A673 (cell line): ENCODE results near the gene SOX21. TPM values are rescaled to one million over a fixed set of nuclear protein-coding genes. Genes with fewer than 3 reads are reported as not detected.

ENCODE experiments used
- BruUV-seq: library from RNA; stranded (reverse); fragments of 400-500 nt; replicated peaks from 2 replicates; lab custom pipeline; 2021; lab: Mats Ljungman, UMichigan
- CTCF ChIA-PET: fragments of 300-600 bp; sonication (Branson Sonifier 250); formaldehyde crosslinking; loops from one replicate; lab custom pipeline; 2022; ENCODE audit warnings: antibody characterized with exemption; lab: Charles Lee
- POLR2A ChIA-PET: fragments of 300-600 bp; sonication (Branson Sonifier 250); formaldehyde crosslinking; loops from one replicate; lab custom pipeline; 2022; ENCODE audit warnings: antibody characterized with exemption; ENCODE audit not compliant: low non-redundant PET; lab: Charles Lee
- DNase-seq: peaks from one replicate; pipeline ENCODE4 v3.0.0-alpha.2; 2015; ENCODE audit warnings: low spot score
- H3K27ac ChIP-seq: fragments of 200-600 bp; sonication (generic); 2 replicates; pipeline ENCODE4 v1.5.1; 2016; ENCODE audit warnings: mixed run types, low read depth, mild to moderate bottlenecking, mixed read lengths, antibody characterized with exemption, low read length; ENCODE audit not compliant: poor library complexity, severe bottlenecking
- H3K27me3 ChIP-seq: fragments of 200-600 bp; sonication (generic); replicated peaks from 2 replicates; pipeline ENCODE4 v1.6.1; 2017; ENCODE audit warnings: mixed run types, low read depth, mild to moderate bottlenecking, mixed read lengths, antibody characterized with exemption, low read length; ENCODE audit not compliant: insufficient read depth, poor library complexity
- H3K36me3 ChIP-seq: fragments of 200-600 bp; sonication (generic); 2 replicates; pipeline ENCODE4 v1.6.1; 2016; ENCODE audit warnings: mixed run types, mild to moderate bottlenecking, mixed read lengths, antibody characterized with exemption, low read length; ENCODE audit not compliant: insufficient read depth, poor library complexity, severe bottlenecking
- H3K4me1 ChIP-seq: fragments of 200-600 bp; sonication (generic); 2 replicates; pipeline ENCODE4 v1.6.1; 2017; ENCODE audit warnings: mixed run types, mild to moderate bottlenecking, mixed read lengths, antibody characterized with exemption, low read length; ENCODE audit not compliant: insufficient read depth, poor library complexity, severe bottlenecking
- H3K4me3 ChIP-seq: fragments of 200-600 bp; sonication (generic); 2 replicates; pipeline ENCODE4 v1.5.1; 2016; ENCODE audit warnings: low read depth, mixed run types, mild to moderate bottlenecking, mixed read lengths, low read length; ENCODE audit not compliant: poor library complexity, severe bottlenecking
- H3K9me3 ChIP-seq: fragments of 200-600 bp; sonication (generic); 2 replicates; pipeline ENCODE4 v1.6.1; 2016; ENCODE audit warnings: mixed run types, low read depth, mild to moderate bottlenecking, mixed read lengths, antibody characterized with exemption, low read length; ENCODE audit not compliant: poor library complexity, severe bottlenecking
- CTCF ChIP-seq: fragments of 300-800, 200-600 bp; sonication (generic); conservative IDR thresholded peaks from 2 replicates; pipeline ENCODE4 v1.5.1; 2017; ENCODE audit warnings: low read depth, mild to moderate bottlenecking, antibody characterized with exemption, low read length, moderate library complexity, mixed read lengths
- EZH2 ChIP-seq: fragments of 200-600 bp; sonication (generic); IDR thresholded peaks from 2 replicates; pipeline ENCODE4 v1.6.1; 2017; ENCODE audit warnings: borderline replicate concordance, low read depth, mild to moderate bottlenecking, mixed read lengths, antibody characterized with exemption, low read length; ENCODE audit not compliant: poor library complexity, severe bottlenecking
- intact Hi-C: fragments of 100-400 bp; cut with micrococcal nuclease; formaldehyde crosslinking; loops from one replicate; pipeline ENCODE4 v1.10.0; 2022; ENCODE audit not compliant: unreplicated experiment
- total RNA-seq: library from RNA; stranded (reverse); gene quantifications from 2 replicates; pipeline ENCODE4 v1.2.3, GENCODE V29; 2021

Gene SOX21
- total RNA-seq, 1 experiment from 2014 or later = not detected

DNA sequence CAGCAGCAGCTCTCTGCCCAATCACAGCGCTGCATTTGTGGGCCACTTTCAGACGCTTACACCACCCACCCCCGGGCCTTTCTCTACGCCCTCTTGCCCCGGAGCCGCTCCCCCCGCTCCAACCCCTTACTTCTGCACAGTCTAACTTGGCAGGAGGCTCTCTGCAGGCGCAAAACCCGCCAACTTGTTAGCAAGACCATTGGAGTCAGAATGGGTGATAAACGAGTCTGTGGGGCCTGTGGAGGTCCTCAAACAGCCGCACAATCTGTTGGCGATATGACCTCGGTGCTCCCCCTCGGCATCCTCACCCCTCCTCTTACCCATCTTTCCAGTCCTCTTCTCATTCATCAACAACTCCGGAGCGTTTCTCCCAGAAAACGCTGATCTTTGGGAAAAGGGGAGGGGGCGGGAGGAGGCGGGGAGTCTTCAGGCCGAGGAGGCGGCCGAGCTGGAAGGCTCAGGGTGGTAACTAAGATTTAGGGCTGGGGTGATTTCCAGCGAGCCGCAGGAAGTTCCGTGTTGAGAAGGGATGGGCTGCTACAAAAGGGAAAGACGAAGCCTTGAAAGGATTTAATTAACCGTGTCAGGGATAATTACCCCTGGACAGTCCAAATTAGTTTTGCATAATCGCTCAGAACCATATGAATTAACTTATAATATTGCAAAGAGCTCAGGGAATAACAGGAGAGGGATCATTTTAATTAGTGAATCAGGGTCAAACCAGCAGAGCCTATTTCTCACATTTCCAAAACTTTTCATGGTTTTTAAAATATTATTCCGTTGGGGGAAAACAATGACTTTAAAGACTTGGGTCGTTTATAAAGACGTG, 4.1 kb downstream of the SOX21 start:
- Histone ChIP-seq H3K27ac (no peak overlapping the region), H3K4me1 (peaks cover 12% of the 10 kb centered on the region), H3K27me3 (peaks cover 97% of the 10 kb centered on the region), H3K36me3 (no peaks in the 10 kb centered on the region), H3K4me3 (no peak overlapping the region), H3K9me3 (no peaks in the 10 kb centered on the region)
- no TSS peak for BruUV-seq
- ChIA-PET POLR2A (no interaction called here), CTCF (no interaction called here)
- TF ChIP-seq CTCF (no peak), EZH2 (peak; percentile 34)
- intact Hi-C loops = no loop called here
- peak; percentile 37 for DNase-seq

DNA sequence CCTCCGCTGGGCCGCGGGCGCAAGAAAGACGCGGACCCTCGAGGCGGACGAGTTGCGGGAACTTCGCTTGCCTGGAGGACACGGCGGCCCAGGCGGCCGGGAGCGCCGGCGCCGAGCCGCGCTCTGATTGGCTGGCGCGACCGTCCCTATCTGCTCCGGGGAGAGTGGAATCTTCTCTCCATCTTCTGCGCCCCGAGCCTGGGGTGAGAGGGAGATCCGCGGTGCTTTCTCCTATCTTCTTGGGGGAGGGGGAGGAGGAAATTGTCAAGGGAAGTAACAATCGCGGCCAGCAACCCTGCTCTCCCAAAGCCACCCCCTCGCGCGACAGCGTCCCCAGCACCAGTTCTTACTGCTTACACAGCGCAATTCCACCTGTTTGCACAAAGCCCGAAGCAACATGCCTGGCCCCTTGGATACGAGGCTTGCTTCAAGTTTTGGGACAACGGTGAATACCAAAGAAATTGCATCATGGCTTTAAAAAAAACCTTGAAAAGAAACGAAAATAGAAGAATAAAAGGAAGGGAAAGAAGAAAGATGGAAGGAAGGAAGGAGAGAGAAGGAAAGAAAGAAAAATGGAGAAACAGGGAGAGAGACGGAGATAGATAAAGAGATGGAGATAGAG, 4.8 kb downstream of the SOX21 start:
- H3K9me3 ChIP-seq = no peaks in the 10 kb centered on the region
- TF ChIP-seq CTCF = no peak
- peak; percentile 4 for TF ChIP-seq EZH2
- ChIA-PET CTCF (no interaction called here), POLR2A (no interaction called here)
- intact Hi-C loops = no loop called here
- no TSS peak for BruUV-seq
- H3K36me3 ChIP-seq = no peaks in the 10 kb centered on the region
- H3K4me3 ChIP-seq = no peak overlapping the region
- DNase-seq = no peak
- peaks cover 11% of the 10 kb centered on the region for H3K4me1 ChIP-seq
- H3K27me3 ChIP-seq = peaks cover 97% of the 10 kb centered on the region
- no peak overlapping the region for H3K27ac ChIP-seq

- Histone ChIP-seq H3K36me3 (no peaks in the 10 kb centered on the region), H3K27me3 (peaks cover 97% of the 10 kb centered on the region), H3K9me3 (no peaks in the 10 kb centered on the region), H3K4me3 (no peak overlapping the region), H3K4me1 (peaks cover 7% of the 10 kb centered on the region), H3K27ac (no peak overlapping the region)
- CTCF ChIA-PET = no interaction called here
- DNase-seq = no peak
- intact Hi-C loops = no loop called here
- POLR2A ChIA-PET = no interaction called here
- no TSS peak for BruUV-seq
- TF ChIP-seq EZH2 (peak; percentile 64), CTCF (no peak)
Observed at GRCh38 chr13:94706843-94707399, 5.4 kb downstream of the SOX21 start.
